LNCAP (cell line): ENCODE data around the gene MSRB1.

Experiments
- CTCF ChIP-seq: fragments of 450-650 bp; IDR thresholded peaks from 2 replicates; pipeline ENCODE4 v1.5.1; 2017; ENCODE audit warnings: mild to moderate bottlenecking

Gene MSRB1

GRCh38 chr16:1942810-1943726 lies at the start of gene MSRB1:
TSS of gene MSRB1 (minus strand) at chr16:1943199. CDS start at chr16:1943156, 43 bp downstream.
- TF ChIP-seq CTCF, result no peak

GRCh38 chr16:1991948-1992703 lies 49.1 kb upstream of the MSRB1 start:
- no peak for TF ChIP-seq CTCF

GRCh38 chr16:1991588-1991947 lies 48.6 kb upstream of the MSRB1 start:
- TF ChIP-seq CTCF, result no peak

- TF ChIP-seq CTCF, result no peak
These were observed 48.1 kb upstream of the MSRB1 start for GRCh38 chr16:1991135-1991551.

GRCh38 chr16:1990351-1991134 lies 47.5 kb upstream of the MSRB1 start:
- no peak for TF ChIP-seq CTCF

- no peak for TF ChIP-seq CTCF
These were observed 47.0 kb upstream of the MSRB1 start for GRCh38 chr16:1990101-1990350.
